Naive thymus-derived CD4-positive, alpha-beta T cell (primary cell): ENCODE measurements around the gene METTL14. TPM values are rescaled to one million over a fixed set of nuclear protein-coding genes. Genes with fewer than 3 reads are reported as not detected.
A peak's percentile ranks its signal among the peaks of the same experiment; 100 is the strongest.

Experiments used
- ATAC-seq: fragments of 150-1000 bp; cut with Tn5 transposase; 2 replicates; pipeline ENCODE4 v1.10.0; 2021; ENCODE audit warnings: mild to moderate bottlenecking, moderate library complexity
- CTCF ChIA-PET: fragments of 350-600 bp; sonication (Branson Sonifier 250); formaldehyde crosslinking; loops from one replicate; lab custom pipeline; 2021; ENCODE audit warnings: antibody characterized with exemption; lab: Charles Lee
- POLR2A ChIA-PET: fragments of 350-600 bp; sonication (Branson Sonifier 250); formaldehyde crosslinking; loops from one replicate; lab custom pipeline; 2021; ENCODE audit warnings: antibody characterized with exemption, inconsistent platforms; lab: Charles Lee
- DNase-seq, 9 donors: peaks; one replicate each; pipeline versions ENCODE4 v3.0.0 to v3.0.0-alpha.2; 2020 to 2022; ENCODE audit warnings: mixed read lengths in 1 of 9
- H3K27ac ChIP-seq: one replicate; pipeline ENCODE4 v1.7.0; 2013; ENCODE audit warnings: mild to moderate bottlenecking, low read depth, low read length, moderate library complexity
- H3K27me3 ChIP-seq, 2 donors: one replicate each; pipeline ENCODE4 v1.7.0; 2013; ENCODE audit warnings: low read length in 2 of 2, mild to moderate bottlenecking in 2 of 2, moderate library complexity in 2 of 2; ENCODE audit not compliant: control insufficient read depth in 2 of 2, insufficient read depth in 2 of 2
- H3K36me3 ChIP-seq, 3 experiments: 1 replicate in 2 of 3; 2 replicates in 1 of 3; pipeline ENCODE4 v1.7.0; 2013; ENCODE audit warnings: low read length in 3 of 3, mild to moderate bottlenecking in 3 of 3, moderate library complexity in 1 of 3; ENCODE audit not compliant: insufficient read depth in 3 of 3, control insufficient read depth in 2 of 3
- H3K4me1 ChIP-seq, 2 donors: one replicate each; pipeline ENCODE4 v1.7.0; 2013; ENCODE audit warnings: low read length in 2 of 2, mild to moderate bottlenecking in 2 of 2, moderate library complexity in 1 of 2; ENCODE audit not compliant: control insufficient read depth in 2 of 2, insufficient read depth in 2 of 2
- H3K4me3 ChIP-seq: 2 replicates; pipeline ENCODE4 v1.7.0; 2013; ENCODE audit warnings: mild to moderate bottlenecking, low read length
- H3K9me3 ChIP-seq, 3 experiments: 1 replicate in 2 of 3; 2 replicates in 1 of 3; pipeline ENCODE4 v1.7.0; 2013; ENCODE audit warnings: low read length in 3 of 3; ENCODE audit not compliant: control insufficient read depth in 2 of 3
- H3K27ac Mint-ChIP-seq, 9 donors: one replicate each; pipeline ENCODE4 v1.8.0; 2020 to 2022; ENCODE audit warnings: mixed read lengths in 9 of 9, mild to moderate bottlenecking in 8 of 9, moderate library complexity in 5 of 9, inconsistent platforms in 2 of 9
- H3K27me3 Mint-ChIP-seq, 5 donors: one replicate each; pipeline ENCODE4 v1.8.0; 2021 to 2022; ENCODE audit warnings: mixed read lengths in 5 of 5, mild to moderate bottlenecking in 1 of 5
- H3K36me3 Mint-ChIP-seq, 5 donors: one replicate each; pipeline ENCODE4 v1.8.0; 2020 to 2022; ENCODE audit warnings: mixed read lengths in 5 of 5, mild to moderate bottlenecking in 3 of 5, inconsistent platforms in 1 of 5
- H3K4me1 Mint-ChIP-seq, 7 donors: one replicate each; pipeline ENCODE4 v1.8.0; 2020 to 2022; ENCODE audit warnings: mixed read lengths in 7 of 7, mild to moderate bottlenecking in 3 of 7, inconsistent platforms in 1 of 7
- H3K4me3 Mint-ChIP-seq, 10 donors: one replicate each; pipeline ENCODE4 v1.8.0; 2020 to 2022; ENCODE audit warnings: mild to moderate bottlenecking in 10 of 10, mixed read lengths in 10 of 10, moderate library complexity in 6 of 10, inconsistent platforms in 2 of 10
- H3K9me3 Mint-ChIP-seq, 11 donors: one replicate each; pipeline ENCODE4 v1.8.0; 2020 to 2022; ENCODE audit warnings: mixed read lengths in 11 of 11, mild to moderate bottlenecking in 4 of 11, inconsistent platforms in 1 of 11, moderate library complexity in 1 of 11
- intact Hi-C, 2 donors: fragments of 100-400 bp; cut with micrococcal nuclease; formaldehyde crosslinking; loops; one replicate each; pipeline ENCODE4 v1.15.1; 2023
- polyA plus RNA-seq, 2 donors: library from polyadenylated mRNA; unstranded; fragments of 300-500 nt; fragmentation: Illumina TruSeq; gene quantifications; one replicate each; pipeline ENCODE4 v1.2.3, GENCODE V29; 2021
- total RNA-seq, 6 experiments: library from RNA in 5 of 6; stranded (reverse) in 5 of 6; gene quantifications; 1 replicate in 5 of 6; 2 replicates in 1 of 6; pipeline ENCODE4 v1.2.3 and lab custom pipeline; 2021 to 2026

The METTL14 gene
- total and polyA plus RNA-seq, 7 experiments from 2014 or later = 32.7 to 64.8 (median 48.3) TPM

DNA sequence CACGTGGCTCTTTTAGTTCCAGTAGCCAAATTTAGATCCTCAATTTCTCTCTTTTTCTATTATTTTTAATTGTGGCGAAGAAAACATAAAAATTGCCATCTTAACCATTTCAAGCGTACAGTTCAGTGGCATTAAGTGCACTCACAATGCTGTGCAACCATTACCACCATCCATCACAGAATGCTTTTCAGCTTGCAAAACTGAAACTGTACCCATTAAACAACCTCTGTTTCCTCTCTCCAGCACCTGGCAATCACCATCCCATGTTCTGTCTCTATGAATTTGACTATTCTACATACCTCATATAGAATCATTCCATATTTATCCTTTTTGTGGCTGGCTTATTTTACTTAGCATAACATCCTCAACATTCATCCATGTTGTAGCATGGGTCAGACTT is 74.9 kb downstream of the METTL14 start:
- H3K4me3 ChIP-seq = no peak overlapping the region
- CTCF ChIA-PET = no interaction called here
- Mint-ChIP-seq H3K4me3 (no peak overlapping the region), H3K36me3 (peaks cover 16 to 42% (median 32%) of the 10 kb centered on the region in 5 donors), H3K27me3 (no peaks in the 10 kb centered on the region), H3K4me1 (peaks cover 0 to 3% (median 0%) of the 10 kb centered on the region in 7 donors), H3K27ac (no peak overlapping the region), H3K9me3 (no peaks in the 10 kb centered on the region)
- no peaks in the 10 kb centered on the region for H3K4me1 ChIP-seq
- H3K9me3 ChIP-seq = no peaks in the 10 kb centered on the region
- intact Hi-C loops = no loop called here
- peaks cover 0 to 20% (median 6%) of the 10 kb centered on the region in 3 experiments for H3K36me3 ChIP-seq
- no peaks in the 10 kb centered on the region for H3K27me3 ChIP-seq
- no peak for DNase-seq
- no peak for ATAC-seq
- POLR2A ChIA-PET = no interaction called here
- no peak overlapping the region for H3K27ac ChIP-seq

DNA sequence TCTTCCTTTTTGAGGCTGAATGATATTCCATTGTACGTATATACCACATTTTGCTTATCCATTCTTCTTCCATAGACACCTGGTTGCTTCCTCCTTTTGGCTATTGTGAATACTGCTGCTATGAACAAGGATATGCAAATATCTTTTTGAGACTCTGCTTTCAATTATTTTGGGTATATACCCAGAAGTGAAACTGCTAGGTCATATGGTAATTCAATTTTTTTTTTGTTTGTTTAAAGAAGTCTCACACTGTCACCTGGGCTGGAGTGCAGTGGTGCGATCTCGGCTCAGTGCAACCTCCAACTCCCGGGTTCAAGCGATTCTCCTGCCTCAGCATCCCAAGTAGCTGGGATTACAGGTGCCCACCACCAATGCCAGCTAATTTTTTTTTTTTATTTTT is 75.3 kb downstream of the METTL14 start:
- Histone ChIP-seq H3K4me3 (no peak overlapping the region), H3K36me3 (peaks cover 0 to 20% (median 6%) of the 10 kb centered on the region in 3 experiments), H3K27me3 (no peaks in the 10 kb centered on the region), H3K27ac (no peak overlapping the region), H3K4me1 (no peaks in the 10 kb centered on the region), H3K9me3 (no peaks in the 10 kb centered on the region)
- DNase-seq = no peak
- peak; percentile 12 for ATAC-seq
- H3K27me3 Mint-ChIP-seq = no peaks in the 10 kb centered on the region
- peaks cover 0 to 3% (median 0%) of the 10 kb centered on the region in 7 donors for H3K4me1 Mint-ChIP-seq
- no peak overlapping the region for H3K4me3 Mint-ChIP-seq
- no peak overlapping the region for H3K27ac Mint-ChIP-seq
- no peaks in the 10 kb centered on the region for H3K9me3 Mint-ChIP-seq
- CTCF ChIA-PET = no interaction called here
- POLR2A ChIA-PET = no interaction called here
- peaks cover 16 to 38% (median 32%) of the 10 kb centered on the region in 5 donors for H3K36me3 Mint-ChIP-seq
- intact Hi-C loops = no loop called here

DNA sequence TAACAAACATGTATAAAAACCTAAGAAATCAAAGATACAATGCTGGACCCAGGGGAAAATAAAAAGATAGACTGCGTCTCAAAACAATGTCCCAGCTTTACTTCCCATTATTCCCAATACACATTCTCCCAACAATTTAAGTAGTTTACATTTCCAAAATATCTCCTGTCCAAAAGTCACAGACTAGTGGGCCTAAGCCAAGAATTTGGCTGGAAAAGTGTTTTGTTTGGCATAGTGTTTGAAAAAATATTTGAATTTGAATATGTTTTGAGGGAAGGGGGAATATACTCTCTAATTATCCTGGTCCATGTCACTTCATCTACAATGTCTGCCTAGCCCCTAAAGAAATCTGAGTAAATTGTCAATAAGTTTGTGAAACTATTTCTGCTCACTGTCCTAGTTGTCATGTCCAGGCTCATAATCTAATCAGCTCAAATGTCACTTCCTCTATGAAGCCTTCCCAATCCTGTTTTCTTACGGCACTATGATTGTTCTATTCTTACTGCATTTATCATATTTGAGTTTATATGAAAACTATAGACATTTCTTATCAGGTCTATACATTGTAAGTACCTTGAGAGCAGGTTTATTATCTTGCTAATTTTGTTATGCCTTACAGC is 76.3 kb downstream of the METTL14 start:
- intact Hi-C loops = no loop called here
- POLR2A ChIA-PET = no interaction called here
- Histone ChIP-seq H3K9me3 (no peaks in the 10 kb centered on the region), H3K4me3 (no peak overlapping the region), H3K4me1 (no peaks in the 10 kb centered on the region), H3K27ac (no peak overlapping the region), H3K36me3 (peaks cover 3 to 20% (median 11%) of the 10 kb centered on the region in 3 experiments), H3K27me3 (no peaks in the 10 kb centered on the region)
- no peak overlapping the region for H3K4me3 Mint-ChIP-seq
- peaks cover 17 to 38% (median 34%) of the 10 kb centered on the region in 5 donors for H3K36me3 Mint-ChIP-seq
- no peaks in the 10 kb centered on the region for H3K27me3 Mint-ChIP-seq
- H3K9me3 Mint-ChIP-seq = no peaks in the 10 kb centered on the region
- DNase-seq (no peak), ATAC-seq (no peak)
- peak overlapping the region in 1 of 9 donors; percentile 9 for H3K27ac Mint-ChIP-seq
- peaks cover 0 to 3% (median 0%) of the 10 kb centered on the region in 7 donors for H3K4me1 Mint-ChIP-seq
- CTCF ChIA-PET = interaction anchor here (1.3 kb wide), 1 partner anchor 11 kb away, joined by 3 read pairs; no protein-coding TSS in a partner anchor

DNA sequence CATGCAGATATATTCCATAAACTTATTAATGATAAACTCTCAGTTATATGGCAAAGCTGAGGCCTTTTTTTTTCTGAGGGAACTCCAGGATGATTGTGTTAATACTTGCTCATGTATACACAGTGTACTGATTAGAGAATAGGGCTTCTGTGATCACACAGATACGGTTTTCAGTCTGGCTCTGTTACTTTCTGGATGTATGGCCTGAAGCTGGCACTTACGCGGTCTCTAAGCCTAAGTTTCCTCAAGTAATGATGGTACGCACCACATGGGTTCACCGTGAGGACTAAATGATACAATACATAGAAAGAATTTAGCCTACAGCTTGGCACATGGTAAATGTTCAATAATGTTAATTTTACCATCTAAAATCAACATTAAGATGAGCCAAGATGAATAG is 77.0 kb downstream of the METTL14 start:
- POLR2A ChIA-PET = no interaction called here
- Histone ChIP-seq H3K9me3 (no peaks in the 10 kb centered on the region), H3K4me1 (no peaks in the 10 kb centered on the region), H3K27me3 (no peaks in the 10 kb centered on the region), H3K36me3 (peaks cover 3 to 17% (median 15%) of the 10 kb centered on the region in 3 experiments), H3K4me3 (no peak overlapping the region), H3K27ac (no peak overlapping the region)
- no peaks in the 10 kb centered on the region for H3K9me3 Mint-ChIP-seq
- CTCF ChIA-PET = interaction anchor here (1.3 kb wide), 1 partner anchor 10 kb away, joined by 3 read pairs; no protein-coding TSS in a partner anchor
- H3K27me3 Mint-ChIP-seq = no peaks in the 10 kb centered on the region
- no peak for DNase-seq
- peaks cover 0 to 3% (median 0%) of the 10 kb centered on the region in 7 donors for H3K4me1 Mint-ChIP-seq
- peaks cover 22 to 41% (median 40%) of the 10 kb centered on the region in 5 donors for H3K36me3 Mint-ChIP-seq
- intact Hi-C loops = no loop called here
- no peak for ATAC-seq
- no peak overlapping the region for H3K4me3 Mint-ChIP-seq
- no peak overlapping the region for H3K27ac Mint-ChIP-seq

DNA sequence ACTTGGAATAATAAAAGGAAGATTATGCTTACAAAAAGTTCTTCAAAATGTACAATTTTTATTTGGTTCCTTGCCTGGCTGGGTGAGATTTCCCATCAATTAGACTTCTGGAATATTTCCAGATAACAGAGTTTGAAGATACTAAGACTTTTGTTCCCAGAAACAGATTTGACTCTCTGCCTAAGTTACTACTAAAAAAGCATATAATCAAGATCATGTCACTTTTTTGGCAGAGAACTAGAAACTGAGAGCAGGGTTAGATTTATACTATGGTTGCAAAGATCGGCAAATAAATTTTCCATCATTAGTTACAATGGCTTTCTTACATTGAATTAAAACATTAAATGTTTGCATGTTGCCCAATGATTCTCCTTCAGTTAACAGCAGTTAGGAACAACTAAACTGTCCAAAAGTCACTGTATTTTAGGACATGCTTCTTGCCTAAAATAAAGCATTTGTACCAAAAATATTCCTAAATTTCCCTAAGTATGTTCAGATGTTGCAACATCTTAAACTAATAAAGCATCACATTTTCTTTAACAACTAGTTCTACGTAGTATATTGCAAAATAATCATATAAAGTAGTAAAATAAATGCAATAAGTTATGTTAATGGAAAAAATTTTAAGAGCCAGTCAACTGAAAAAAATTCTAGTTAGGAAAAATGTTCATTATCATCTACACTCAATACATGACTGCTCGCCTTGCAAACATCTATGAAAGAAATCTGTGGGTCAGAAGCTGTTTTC is 77.7 kb downstream of the METTL14 start:
- peaks cover 3 to 20% (median 10%) of the 10 kb centered on the region in 3 experiments for H3K36me3 ChIP-seq
- H3K9me3 Mint-ChIP-seq = no peaks in the 10 kb centered on the region
- H3K27me3 Mint-ChIP-seq = no peaks in the 10 kb centered on the region
- H3K4me1 Mint-ChIP-seq = peaks cover 0 to 3% (median 0%) of the 10 kb centered on the region in 7 donors
- intact Hi-C loops = no loop called here
- H3K27me3 ChIP-seq = no peaks in the 10 kb centered on the region
- H3K9me3 ChIP-seq = no peaks in the 10 kb centered on the region
- ChIA-PET CTCF (interaction anchor here (1.3 kb wide), 1 partner anchor 9 kb away, joined by 3 read pairs; no protein-coding TSS in a partner anchor), POLR2A (no interaction called here)
- no peaks in the 10 kb centered on the region for H3K4me1 ChIP-seq
- DNase-seq = no peak
- no peak overlapping the region for H3K4me3 Mint-ChIP-seq
- no peak for ATAC-seq
- no peak overlapping the region for H3K4me3 ChIP-seq
- no peak overlapping the region for H3K27ac Mint-ChIP-seq
- H3K27ac ChIP-seq = no peak overlapping the region
- peaks cover 22 to 41% (median 35%) of the 10 kb centered on the region in 5 donors for H3K36me3 Mint-ChIP-seq
